Measurements from ENCODE around the gene ZC3H14. TPM values are rescaled to one million over a fixed set of nuclear protein-coding genes. Genes with fewer than 3 reads are reported as not detected.

The ZC3H14 gene
- total RNA-seq, 1 experiment from 2014 or later: 90.6 TPM

- Histone ChIP-seq H3K27me3 (ENCODE audit: insufficient read depth, low read length) (no peaks in the 10 kb centered on the region), H3K4me2 (ENCODE audit: insufficient read depth, insufficient read length, low read length) (no peak overlapping the region), H3K9me3 (ENCODE audit: control insufficient read depth, low read depth, low read length) (no peaks in the 10 kb centered on the region), H4K91ac (ENCODE audit: insufficient read length, low read depth, low read length) (no peak overlapping the region), H3T11ph (ENCODE audit: low read length) (no peak overlapping the region), H2BK120ac (ENCODE audit: low read depth, low read length, poor library complexity, severe bottlenecking) (no peak overlapping the region), H2BK12ac (ENCODE audit: insufficient read length, low read depth, low read length) (no peak overlapping the region), H2BK20ac (ENCODE audit: low read depth, low read length, poor library complexity, severe bottlenecking) (no peak overlapping the region), H3K14ac (ENCODE audit: insufficient read depth, low read length) (no peak overlapping the region), H2AFZ (ENCODE audit: low read length) (no peak overlapping the region), H3K56ac (ENCODE audit: insufficient read length, low read depth, low read length) (no peak overlapping the region), H4K5ac (ENCODE audit: insufficient read length, low read depth, low read length) (no peak overlapping the region), H3K4ac (ENCODE audit: low read depth, low read length) (no peak overlapping the region), H2BK15ac (ENCODE audit: low read depth, low read length) (no peak overlapping the region), H3K79me1 (ENCODE audit: insufficient read depth, low read depth, low read length, poor library complexity, severe bottlenecking) (no peaks in the 10 kb centered on the region), H3K9ac (ENCODE audit: extremely low read depth, insufficient read length, low read length) (no peak overlapping the region), H3K23me2 (ENCODE audit: insufficient read length, low read depth, low read length, poor library complexity, severe bottlenecking) (no peaks in the 10 kb centered on the region), H2BK5ac (ENCODE audit: insufficient read length, low read length) (no peak overlapping the region), H3K18ac (ENCODE audit: insufficient read length, low read depth, low read length) (no peak overlapping the region), H4K20me1 (ENCODE audit: control insufficient read depth, insufficient read depth, insufficient read length) (no peaks in the 10 kb centered on the region), H3K4me1 (ENCODE audit: insufficient read depth, low read length) (no peaks in the 10 kb centered on the region; the same call in none of the 2 replicates), H3K27ac (ENCODE audit: insufficient read length, low read depth, low read length) (no peak overlapping the region), H4K8ac (replicated peaks; ENCODE audit: insufficient read length, low read depth, low read length) (no peak overlapping the region), H3K23ac (ENCODE audit: insufficient read length, low read depth, low read length) (no peak overlapping the region), H2AK5ac (ENCODE audit: insufficient read length, low read length) (no peak overlapping the region), H3K79me2 (ENCODE audit: insufficient read depth, low read length) (no peaks in the 10 kb centered on the region)
- H3K36me3 Mint-ChIP-seq (ENCODE audit: insufficient read depth in 1 of 3, low read depth in 3 of 3): peaks cover 0 to 4% (median 3%) of the 10 kb centered on the region in 3 experiments; a peak in 2 of 7 replicates
- no peak for TF ChIP-seq CTCF (conservative IDR thresholded peaks at IDR 0.05)
- no CpG with 5 or more reads among the region's 2 CpGs for WGBS (ENCODE audit: extremely low coverage, insufficient read length, low lambda C conversion rate)
- no peak for DNase-seq
- H3K4me3 Mint-ChIP-seq: no peak overlapping the region
- H3K4me1 Mint-ChIP-seq: peaks cover 16 to 18% of the 10 kb centered on the region in 2 experiments
- peak overlapping the region in 2 of 3 experiments; percentile 27 to 93; a peak in 4 of 7 replicates for H3K27ac Mint-ChIP-seq
- H3K9me3 Mint-ChIP-seq: no peaks in the 10 kb centered on the region
- H3K27me3 Mint-ChIP-seq (ENCODE audit: low read depth): no peaks in the 10 kb centered on the region; the same call in 1 of the 2 replicates
Observed at GRCh38 chr14:88621100-88621499, 58.3 kb downstream of the ZC3H14 start.
